GM19043 (cell line): Measurements from ENCODE around the gene DMRT1.
A peak's percentile ranks its signal among the peaks of the same experiment; 100 is the strongest.

Experiments
- ATAC-seq: cut with Tn5 transposase; IDR thresholded peaks from one replicate; pipeline ENCODE4 v1.9.1; 2021; ENCODE audit warnings: low read depth; ENCODE audit not compliant: unreplicated experiment

DMRT1 gene

DNA sequence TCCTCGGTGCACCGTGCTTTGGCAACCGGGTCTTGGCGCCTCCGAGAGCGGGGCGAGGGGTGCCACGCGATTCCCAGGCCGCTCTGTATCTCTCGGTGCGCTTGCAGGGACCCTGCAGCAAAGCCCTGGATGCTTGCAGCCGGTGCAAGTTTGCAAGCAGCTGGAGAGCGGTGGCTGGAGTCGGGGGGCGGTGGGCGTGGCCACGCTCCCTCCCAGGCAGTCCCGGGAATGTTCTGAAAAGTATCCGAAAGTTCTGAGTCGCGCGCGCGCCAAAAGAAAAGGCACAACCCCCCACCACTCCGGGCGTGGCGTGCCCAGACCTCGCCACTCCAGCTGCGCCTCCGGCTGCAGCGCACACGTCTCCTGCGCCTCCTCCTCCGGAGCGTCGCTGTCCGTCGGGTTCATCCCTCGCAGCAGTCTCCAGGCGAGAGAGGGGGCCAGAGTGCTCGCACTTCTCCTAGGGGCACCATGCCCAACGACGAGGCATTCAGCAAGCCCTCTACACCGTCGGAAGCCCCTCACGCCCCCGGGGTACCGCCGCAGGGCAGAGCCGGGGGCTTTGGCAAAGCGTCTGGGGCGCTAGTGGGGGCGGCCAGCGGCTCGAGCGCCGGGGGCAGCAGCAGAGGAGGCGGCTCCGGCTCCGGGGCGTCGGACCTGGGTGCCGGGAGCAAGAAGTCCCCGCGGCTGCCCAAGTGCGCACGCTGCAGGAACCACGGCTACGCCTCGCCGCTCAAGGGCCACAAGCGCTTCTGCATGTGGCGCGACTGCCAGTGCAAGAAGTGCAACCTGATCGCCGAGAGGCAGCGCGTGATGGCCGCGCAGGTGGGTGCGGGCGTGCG is at the start of gene DMRT1:
DMRT1 (plus strand) TSS at position 327 of the 839 bp plus-strand sequence; CDS start at position 469, 142 bp downstream.
- no peak for ATAC-seq

DNA sequence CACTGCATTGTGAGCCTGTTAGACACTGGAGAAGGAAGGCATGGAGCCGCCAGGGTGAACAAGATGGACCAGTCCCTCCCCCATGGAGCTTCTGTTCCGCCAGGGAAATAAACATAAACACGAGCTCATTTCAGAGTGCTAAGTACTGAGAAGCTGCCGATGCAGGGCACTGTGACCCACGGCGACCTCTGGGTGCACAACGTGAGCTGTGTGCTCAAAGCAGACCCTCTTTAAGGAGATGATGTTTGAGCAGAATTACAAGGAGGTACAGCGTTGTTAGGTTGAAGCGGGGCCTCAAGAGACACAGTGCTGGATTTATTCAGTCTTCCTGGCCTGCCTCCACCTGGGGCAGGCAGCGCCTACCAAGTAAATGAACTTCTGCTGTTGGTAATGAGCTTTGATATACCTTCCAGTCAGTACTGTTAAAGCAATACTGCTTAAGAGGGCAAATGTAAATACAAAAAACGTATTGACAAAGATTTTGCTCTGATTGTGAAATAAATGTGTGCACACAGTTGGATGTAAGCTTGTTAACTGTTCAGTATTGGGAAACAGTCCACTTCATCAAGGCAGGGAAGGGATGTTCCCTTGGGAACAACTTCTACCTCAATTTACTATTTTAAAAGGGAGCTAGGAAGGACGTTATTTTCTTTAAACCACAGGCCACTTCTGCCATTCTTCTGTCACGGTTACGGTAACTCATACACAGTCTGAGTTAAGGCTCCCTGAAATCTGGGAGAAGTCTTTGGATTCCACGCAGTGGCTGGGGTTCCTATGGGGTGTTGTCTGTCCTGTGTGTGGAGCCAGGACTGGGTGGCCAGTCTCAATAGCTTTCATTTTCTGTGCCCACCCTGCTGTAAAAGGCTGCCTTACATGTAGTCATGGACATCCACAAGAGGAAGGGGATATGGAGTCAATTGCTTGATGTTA is 48.9 kb upstream of the DMRT1 start:
- ATAC-seq: no peak

DNA sequence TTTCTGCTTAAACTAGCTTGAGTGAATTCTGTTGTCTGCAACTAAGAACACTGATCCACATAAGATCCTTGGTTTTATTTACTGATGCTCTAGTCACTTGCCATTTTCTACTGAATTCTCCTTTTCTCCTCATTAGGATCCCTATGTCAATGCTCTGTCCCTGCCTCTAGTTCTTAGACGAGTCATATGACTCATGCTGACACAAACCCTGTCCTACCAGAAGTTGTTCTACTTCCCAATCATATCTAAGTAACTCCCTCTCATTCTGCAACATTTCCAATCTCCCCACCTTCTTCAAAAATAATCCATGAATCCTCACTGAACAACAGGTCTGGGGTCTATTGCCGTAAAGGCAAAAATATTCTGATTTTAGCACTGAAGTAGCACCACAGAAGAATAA is 47.1 kb upstream of the DMRT1 start:
- ATAC-seq: no peak

DNA sequence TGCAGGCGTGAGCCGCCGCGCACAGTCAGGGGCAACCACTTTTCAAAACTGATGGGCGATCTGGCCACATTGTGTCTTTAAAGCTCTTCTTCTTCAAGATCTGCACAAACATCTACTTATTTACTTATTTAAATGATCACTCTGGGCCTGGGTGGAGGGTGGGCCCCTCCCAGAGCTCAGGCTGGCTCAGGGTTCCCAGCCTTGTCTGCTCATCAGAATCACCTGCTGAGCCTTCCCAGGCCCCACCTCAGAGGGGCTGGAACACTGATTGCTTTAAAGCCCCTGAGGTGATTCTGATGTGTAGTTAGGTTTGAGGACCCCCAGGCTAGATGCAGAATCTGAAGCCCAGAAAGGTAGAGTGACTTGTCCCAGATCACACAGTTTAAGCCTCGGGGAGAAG is 45.6 kb upstream of the DMRT1 start:
- no peak for ATAC-seq

DNA sequence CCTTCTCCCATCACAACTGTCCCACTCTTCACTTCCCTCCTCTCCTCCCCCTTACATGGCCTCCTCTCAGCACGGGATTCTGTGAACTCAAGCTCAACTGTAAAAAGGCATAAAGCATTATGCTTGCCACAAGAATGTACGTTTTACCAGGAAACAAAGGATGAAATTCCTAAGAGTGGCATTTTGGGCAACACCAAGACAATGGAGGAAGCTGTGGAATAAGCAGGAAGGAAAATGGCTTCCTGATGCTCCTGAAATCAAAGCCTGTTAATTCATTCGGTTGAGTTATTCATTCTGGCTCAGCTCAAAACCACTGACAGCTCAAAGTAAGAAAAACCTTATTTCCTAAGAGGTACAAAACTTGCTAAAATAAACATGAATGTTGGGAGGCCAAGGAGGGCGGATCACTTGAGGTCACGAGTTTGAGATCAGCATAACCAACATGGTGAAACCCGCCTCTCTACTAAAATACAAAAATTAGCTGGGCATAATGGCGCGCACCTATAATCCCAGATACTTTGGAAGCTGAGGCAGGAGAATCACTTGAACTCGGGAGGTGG is 40.8 kb upstream of the DMRT1 start:
- ATAC-seq: no peak

DNA sequence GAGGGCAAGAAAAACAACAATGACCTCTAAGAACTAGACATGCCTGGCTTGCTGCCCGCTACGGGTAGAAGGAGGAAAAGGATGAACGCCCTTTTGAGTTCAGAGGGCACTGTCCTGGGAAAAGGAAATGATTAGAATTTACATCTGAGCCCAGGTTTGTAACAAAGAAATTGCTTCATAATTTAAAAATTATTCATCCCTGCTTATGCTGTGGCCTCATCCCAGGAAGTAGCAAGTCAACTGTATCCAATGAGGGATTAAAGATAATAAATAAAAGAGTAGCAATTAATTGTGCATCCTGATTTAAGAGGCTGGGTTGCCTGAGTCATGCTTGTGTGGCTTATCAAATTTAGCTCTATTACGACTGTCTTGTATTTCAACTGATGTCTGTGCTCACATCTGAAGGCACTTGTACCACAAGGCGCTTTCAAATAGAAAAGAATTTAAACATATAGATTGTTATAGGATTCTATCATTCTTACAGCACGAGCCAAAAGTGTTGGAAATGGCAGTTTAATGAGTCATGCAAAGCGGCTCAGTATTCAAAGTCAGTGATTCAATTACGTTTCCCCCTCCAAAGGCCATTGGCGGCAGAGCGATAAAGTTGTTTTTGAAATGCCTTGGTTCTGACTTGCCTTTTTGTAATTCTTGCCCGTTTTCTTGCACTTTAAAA is 40.0 kb upstream of the DMRT1 start:
- ATAC-seq: no peak

DNA sequence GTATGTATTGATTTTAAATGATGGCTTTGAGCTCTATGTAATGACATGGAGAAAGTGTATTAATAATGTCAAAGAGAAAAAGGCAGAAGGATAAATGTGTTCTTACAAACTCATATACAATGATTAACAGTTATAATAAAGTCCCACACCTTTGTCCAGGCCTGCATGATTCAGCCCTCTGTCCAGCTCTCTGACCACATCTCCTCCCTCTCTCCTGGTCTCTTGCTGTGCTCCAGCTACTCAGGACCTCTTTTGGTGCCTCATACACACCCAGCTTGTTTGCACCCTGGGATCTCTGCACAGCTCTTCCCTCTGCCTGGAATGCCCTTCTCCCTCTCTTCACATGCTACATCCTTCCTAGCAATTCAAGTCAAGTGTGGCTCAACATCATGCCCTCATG is 37.5 kb upstream of the DMRT1 start:
- no peak for ATAC-seq

DNA sequence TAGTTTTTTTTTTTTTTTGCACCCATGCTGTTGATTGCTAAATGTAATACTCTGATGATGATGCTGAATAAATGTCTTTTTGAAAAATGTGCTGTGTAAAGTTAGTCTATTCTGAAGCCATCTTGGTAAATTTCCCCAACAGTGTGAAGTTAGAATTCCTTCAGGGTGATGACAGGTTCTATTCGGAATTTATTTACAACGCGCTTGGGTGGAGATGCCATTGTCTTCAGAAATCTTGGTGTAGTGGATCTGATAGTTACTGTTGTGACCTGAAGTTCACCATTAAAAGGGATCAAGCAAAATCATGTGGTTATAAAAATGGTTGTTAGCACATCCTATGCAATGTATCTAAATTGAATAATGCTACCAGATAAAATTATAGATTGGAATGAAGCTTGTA is 36.3 kb upstream of the DMRT1 start:
- ATAC-seq: no peak

DNA sequence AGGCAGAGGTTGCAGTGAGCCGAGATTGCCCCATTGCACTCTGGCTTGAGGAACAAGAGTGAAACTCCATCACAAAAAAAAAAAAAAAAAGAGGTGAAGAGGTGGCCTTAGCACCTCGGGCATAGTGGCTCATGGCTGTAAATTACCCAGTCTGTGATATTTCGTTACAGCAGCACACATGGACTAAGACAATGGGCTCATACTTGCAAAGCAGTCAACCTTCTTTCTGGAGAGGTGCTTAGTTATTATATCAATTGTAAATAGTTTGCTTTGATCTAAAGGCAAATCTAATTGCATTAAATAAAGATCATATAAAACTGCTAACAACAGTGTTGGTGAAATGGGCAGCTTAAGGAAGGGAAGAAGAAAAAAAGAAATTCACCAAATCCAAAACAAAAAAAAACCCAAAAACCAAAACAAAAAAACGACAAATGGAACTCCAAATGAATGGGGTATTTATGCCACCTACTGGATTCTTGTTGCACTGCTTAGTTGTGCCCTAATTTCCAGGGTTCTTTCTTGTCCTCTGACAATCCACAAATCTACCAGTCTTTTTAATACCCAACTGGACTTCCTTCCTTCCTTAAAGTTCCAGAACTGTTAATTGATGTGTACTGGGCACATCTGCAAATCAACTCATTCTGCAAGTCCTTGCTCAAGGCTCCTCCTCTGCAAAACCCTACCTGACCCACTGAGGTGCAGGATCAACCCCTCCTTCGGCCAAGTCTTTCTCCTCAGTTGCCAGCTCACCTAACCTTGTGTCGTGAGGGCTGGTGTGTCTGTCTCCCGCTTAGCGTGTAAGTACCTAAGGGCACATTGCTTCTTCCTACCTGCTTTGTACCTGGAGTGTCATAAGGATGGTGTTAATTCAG is 35.0 kb upstream of the DMRT1 start:
- ATAC-seq: no peak

DNA sequence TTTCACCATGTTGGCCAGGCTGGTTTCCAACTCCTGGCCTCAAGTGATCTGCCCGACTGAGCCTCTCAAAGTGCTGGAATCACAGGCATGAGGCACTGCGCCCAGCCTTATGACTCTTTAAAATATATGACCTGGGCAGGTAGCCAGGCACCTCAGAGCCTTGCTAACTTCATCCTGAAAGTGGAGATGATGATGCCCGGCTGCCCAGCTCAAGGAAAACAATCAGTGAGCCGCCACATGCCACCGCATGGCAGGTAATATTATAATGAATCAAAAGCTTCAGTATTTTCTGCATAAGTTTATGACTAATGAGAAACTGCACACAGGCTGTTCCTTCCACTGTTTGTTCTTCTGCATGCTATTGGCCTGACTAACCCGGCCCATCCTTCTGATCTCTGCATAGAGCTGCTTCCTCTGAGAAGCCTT is 30.4 kb upstream of the DMRT1 start:
- no peak for ATAC-seq

DNA sequence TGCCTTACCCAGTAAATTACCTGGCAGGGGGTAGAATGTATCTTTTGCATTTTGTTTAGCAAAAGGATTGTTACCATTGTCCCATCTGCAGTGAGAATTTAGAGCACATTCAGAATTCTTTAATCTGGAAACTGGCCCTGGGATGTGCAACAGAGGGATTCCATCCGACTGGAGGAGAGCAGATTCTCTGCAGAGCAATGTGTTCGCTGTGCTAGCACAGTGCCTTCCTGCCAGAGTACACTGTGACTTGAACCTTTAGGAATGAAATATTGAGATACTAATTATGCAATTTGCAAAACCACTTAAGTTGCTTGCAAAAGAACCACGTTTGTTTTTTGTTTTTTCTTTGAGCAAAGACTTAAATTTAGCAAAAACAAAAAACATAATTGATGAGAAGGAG is 22.5 kb upstream of the DMRT1 start:
- ATAC-seq: no peak

DNA sequence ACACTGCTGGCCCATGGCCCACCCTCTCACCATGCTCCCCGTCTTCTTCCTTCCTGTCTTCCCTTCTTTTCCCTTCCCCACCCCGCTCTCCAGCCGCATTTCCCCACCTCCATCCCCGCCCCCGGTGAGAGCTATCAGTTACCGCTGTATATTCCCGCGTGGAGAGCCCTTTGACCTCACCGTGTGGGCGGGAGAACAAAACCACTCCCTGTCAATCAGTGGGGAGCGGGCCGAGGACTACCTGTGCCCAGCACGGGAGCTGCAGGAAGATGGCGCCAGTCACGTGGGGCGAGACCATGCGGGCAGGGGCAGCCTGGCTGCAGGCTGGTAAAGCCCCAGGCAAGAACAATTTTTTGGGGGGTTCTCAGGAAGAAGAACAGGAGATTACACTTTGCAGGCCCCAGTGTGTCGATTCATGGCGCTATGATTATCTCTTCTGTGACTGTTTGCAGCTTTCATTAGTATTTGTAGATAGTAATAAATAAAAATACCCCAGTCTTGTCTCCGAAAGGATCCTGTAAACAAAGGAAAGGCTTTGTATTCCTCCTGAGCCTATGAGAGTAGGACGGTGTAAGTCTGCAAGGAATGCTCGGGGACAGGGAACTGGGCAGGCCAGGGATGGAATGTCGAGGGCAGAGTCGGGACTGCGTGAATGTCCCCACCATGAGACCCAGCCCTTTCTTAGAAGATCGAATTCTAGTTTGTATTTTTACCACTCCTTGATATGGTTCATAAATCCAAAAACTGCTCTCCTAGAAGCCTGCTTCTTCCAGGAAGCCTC is 14.8 kb upstream of the DMRT1 start:
- no peak for ATAC-seq

DNA sequence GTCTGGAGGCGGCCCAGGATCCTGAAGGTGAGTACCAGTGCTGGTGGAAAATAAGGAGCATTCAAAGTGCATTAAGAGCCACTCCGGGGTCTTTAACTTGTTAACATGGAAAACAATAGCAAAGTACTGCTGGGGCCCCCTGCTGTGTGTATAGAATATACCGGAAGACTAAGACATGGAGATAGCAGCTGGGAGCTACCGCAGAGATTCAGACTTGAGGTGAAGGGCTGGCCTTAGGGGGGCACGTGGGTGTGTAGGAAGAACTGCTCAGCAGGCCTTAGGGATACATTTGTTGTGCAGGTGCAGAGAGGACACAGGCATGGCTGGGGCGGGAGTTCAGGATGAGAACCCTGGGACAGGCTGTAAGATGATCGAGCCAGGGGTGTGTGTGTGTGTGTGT is 1.2 kb upstream of the DMRT1 start:
- no peak for ATAC-seq

DNA sequence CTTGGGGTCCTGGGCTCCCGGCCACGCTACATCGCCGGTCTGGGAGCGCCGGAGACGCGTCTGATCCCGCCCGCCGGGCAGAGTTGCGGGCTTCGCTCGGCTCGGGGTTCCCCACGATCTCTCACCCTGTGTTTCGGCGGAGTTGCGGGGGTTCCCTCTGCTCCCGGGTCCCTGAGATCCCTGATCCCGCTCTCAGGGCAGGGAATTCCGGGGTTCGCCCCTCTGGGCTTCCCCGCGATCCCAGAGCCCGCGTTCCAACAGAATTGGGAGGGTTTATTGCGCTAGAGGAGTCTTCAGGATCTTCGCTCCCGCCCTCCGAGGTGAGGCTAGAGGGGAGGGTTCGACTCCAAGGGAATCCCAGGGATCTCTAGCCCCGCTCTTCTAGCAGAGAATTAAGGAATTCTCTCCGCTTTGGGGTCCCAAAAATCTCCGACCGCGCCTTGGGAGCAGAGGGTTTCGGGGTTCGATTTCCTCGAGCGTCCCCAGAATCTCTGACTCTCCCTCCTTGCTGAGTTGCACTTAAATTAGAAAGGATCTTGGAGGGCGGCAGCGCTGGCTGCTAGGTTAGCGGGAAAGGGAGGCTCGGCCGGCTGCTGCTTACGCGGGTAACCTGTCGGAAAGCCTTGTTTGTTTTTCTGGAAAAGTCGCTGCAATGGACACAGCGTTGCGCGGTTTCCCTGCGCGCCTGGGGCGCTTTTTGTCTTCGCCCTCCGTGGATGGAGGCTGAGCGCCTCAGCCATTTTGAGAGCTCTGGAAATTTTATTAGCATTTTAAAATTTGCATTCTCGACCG is 1.3 kb downstream of the DMRT1 start:
- ATAC-seq: no peak

DNA sequence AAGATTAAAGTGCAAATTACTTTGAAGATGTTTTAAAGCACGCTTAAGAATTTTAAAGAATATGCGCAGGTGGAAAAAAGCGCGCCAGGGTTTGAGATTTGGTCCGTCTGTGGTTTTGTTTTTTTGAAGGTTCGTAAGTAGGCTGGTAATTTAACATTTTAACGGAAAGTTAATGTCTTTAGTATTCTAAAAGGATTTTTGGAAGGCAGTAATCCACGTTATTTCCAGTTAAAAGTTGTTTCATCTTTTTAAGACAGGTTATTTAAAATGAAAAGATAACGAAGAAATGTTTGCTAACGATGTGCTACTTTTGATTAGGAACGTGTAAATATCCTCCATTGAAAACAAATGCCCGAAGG is 1.9 kb downstream of the DMRT1 start:
- no peak for ATAC-seq

DNA sequence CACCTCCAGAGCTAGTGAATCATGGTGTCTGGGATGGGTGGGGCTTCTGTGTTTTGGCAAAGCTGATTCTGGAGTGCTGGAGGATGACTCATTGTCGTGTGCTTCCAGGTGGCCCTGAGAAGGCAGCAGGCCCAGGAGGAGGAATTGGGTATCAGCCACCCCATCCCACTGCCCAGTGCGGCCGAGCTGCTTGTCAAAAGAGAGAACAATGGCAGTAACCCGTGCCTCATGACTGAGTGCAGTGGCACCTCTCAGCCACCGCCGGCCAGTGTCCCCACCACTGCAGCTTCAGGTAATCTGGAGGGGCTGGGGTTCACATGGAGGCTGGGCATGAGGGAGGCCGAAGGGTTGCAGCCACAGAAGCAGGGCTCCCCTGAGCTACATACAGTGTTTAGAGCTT is 5.4 kb downstream of the DMRT1 start:
- ATAC-seq: no peak

DNA sequence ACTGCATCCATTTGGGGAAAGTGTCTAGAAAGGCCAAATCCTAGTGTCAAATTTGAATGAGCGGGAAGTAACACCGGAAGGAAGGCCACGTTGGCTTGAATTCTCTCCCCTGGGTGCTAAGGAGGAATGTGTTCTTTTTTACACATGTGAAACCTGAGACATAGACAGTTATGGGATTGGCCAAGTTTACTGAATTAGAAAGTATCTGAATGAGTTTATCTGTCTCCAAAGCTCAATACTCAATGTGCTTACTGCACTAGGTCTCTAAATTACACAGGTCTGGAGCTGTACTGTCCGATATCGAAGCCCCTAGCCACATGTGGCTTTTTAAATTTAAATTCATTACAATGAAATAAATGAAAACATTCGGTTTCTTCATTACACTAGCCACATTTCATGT is 6.0 kb downstream of the DMRT1 start:
- peak; percentile 45 for ATAC-seq

DNA sequence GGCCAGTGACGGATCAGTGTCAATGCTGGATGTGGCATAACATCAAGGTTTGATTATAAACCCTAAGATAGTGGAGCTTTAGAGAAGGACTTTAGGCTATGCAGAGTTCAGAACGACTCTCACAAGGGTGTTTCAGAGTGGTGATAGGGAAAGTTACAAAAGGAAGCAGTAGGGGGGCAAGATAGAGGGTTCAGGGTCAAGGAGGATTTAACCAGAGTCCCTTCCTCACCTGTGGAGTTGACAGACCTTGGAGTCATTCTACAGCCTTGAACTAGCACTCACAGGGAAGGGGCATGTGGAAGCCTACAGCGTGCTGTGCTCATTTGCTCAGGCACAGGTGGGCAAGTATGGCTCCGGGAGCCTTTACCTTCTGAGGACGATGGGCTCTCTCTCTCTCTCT is 7.9 kb downstream of the DMRT1 start:
- no peak for ATAC-seq
